GM21576 (cell line): ENCODE data around the gene MAN1B1.

Experiments
- ATAC-seq: cut with Tn5 transposase; IDR thresholded peaks from one replicate; pipeline ENCODE4 v1.9.1; 2021; ENCODE audit warnings: mild to moderate bottlenecking, moderate library complexity; ENCODE audit not compliant: unreplicated experiment

Gene MAN1B1

DNA sequence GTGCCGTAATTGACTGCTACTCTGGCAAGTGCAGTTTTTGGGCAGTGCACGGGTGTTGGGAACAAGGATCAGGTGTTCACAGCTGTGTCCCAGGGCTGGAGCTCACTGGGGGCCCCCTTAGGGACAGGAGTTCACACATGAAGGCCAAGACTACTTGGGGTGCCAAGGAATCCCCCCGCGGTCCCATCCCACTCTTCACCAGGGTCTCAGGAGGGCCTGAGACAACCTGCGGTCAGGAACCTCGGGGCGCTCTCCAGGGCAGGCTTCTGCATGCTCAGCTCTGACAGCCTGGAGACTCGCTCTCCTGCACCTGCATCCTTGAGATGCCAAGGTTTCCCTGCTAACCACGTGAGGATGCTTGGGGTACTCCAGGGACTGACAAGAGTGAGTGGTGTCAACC is 2.3 kb upstream of the MAN1B1 start:
- no peak for ATAC-seq

DNA sequence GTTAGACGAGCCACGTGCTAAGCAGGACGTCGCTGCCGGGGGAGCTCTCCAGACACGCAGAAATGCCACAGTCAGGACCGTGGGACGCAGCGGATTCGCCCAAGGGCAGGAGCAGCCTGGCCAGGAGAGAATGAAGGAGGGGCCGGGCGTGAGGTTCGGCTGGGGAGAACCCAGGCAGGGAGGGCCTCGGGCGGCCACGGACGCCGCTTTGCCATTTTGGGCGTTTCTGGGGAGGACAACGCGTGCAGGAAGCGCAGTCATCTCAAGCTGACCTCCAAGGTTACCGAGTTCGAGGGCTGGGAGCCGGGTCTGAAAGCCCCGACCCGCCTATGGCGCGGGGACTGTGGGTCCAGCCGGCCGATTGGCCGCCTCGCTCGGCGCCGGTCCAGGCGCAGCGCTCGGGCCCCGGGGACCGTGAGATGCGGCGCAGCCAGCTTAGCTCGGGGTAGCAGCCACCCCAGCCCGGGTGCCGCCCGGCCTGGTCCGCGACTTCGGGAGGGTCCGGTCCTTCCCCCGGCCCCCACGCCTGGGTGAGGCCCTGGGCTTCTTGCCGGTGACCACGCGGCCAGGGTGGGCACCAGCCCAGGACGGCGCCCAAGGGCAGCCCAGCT is 760 bp upstream of the MAN1B1 start:
- ATAC-seq, result peak; percentile 2

- ATAC-seq, result no peak
These were observed 682 bp downstream of the MAN1B1 start for GRCh38 chr9:137087409-137087925.

DNA sequence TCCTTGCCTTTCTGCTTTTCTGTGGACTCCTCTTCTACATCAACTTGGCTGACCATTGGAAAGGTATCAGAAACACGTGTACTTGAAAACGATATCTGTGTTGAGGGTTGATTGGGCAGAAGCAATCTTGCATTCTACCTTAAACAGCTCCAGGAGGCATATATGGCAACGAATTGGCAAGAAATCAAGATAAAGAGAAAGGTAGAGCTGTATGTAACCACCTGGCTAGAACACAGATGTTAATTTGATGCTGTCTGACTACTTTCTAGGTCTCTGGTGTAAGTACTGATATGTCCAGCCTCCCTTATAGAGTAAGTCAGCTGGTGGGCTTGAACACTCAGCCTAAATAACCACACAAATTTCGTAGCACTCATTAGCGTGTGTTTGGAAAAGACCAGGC is 1.3 kb downstream of the MAN1B1 start:
- ATAC-seq, result no peak

GRCh38 chr9:137089232-137089947 is 2.6 kb downstream of the MAN1B1 start:
- no peak for ATAC-seq

- peak; percentile 72 for ATAC-seq
These were observed 9.1 kb downstream of the MAN1B1 start for GRCh38 chr9:137095664-137096517.

DNA sequence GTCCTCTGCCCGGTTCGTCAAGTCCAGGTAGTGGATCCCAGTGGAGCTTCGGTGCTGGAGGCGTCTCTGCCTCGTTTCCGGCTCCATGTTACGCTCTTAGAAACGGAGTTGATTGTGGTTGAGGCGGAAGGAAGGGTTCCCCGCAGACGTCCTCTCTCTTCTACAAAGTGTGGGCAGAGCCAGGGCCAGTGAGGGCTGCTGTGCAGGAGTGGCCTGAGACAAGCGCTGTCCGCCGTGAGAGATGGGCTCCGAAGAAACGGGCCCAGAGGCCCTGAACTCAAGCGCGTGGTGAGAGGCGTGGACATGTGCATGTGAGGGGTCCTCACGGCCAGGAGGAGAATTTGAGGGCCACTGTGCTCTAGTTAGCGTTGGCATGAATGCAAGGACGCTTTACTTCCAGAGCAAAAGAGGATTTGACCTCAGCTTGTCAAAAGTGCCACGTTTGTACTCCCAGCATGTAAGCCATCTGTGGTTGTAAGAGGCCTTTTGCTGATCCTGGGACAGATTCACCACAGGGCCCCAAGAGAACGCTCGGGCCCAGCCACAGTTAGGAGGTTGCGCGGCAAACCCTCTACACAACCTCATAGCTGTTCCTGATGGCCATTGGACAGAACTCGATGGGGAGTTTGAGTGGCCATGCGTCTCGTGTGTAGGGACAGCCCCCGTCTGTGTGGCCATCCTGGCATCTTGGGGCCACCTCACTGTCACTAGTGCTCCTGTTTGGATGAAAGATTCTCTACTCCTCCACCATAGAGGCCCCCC is 10.2 kb downstream of the MAN1B1 start:
- ATAC-seq, result no peak

- no peak for ATAC-seq
These were observed 11.1 kb downstream of the MAN1B1 start for GRCh38 chr9:137097761-137098462.

- no peak for ATAC-seq
These were observed 12.4 kb downstream of the MAN1B1 start for GRCh38 chr9:137099231-137099630.

DNA sequence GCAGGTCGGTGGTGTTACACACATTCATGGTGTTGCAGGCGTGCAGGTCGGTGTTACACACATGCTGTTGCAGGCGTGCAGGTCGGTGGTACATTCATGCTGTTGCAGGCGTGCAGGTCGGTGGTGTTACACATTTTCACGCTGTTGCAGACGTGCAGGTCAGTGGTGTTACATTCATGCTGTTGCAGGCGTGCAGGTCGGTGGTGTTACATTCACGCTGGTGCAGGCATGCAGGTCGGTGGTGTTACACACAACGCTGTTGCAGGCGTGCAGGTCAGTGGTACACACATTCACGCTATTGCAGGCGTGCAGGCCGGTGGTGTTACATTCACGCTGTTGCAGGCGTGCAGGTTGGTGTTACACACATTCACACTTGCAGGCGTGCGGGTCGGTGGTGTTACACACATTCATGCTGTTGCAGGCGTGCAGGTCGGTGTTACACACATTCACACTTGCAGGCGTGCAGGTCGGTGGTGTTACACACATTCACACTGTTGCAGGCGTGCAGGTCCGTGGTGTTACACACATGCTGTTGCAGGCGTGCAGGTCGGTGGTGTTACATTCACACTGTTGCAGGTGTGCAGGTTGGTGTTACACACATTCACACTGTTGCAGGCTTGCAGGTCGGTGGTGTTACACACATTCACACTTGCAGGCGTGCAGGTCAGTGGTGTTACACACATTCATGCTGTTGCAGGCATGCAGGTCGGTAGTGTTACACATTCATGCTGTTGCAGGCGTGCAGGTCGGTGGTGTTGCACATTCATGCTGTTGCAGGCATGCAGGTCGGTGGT is 16.6 kb downstream of the MAN1B1 start:
- ATAC-seq, result no peak

DNA sequence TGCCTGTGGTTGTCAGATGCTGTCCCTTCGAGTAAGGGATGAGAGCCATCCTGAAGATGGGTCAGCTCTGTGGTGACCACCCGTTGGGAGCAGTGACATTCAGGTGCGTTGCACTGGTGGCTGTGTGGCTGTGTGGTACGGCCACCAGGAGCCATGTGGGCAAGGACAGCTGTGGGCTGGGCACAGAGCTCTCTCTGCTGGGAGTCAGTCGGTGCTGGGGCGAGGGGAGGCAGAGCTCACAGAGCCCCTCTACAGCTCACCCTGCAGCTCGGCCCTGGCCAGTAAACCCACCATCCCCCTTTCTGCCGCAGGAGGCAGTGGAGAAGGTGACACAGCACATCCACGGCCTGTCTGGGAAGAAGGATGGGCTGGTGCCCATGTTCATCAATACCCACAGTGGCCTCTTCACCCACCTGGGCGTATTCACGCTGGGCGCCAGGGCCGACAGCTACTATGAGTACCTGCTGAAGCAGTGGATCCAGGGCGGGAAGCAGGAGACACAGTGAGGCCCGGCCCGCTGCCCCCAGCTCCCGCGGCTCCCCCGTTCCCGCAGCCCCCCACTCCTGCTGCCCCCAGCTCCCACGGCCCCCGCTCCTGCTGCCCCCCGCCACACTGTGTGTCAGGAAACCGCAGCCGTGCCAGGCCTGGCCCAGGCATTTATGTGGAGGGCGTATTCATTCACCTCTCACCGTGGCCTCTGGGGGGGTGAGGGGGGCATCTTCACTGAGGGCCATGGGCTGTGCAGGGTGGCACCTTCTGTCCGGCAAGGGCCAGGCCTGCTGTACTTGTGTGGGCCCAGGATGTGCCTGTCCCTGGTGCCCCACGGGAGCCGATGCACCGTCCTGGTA is 19.3 kb downstream of the MAN1B1 start:
- ATAC-seq, result no peak

- ATAC-seq, result no peak
These were observed 20.0 kb downstream of the MAN1B1 start for GRCh38 chr9:137106662-137107250.

- no peak for ATAC-seq
These were observed 20.6 kb downstream of the MAN1B1 start for GRCh38 chr9:137107312-137107921.

DNA sequence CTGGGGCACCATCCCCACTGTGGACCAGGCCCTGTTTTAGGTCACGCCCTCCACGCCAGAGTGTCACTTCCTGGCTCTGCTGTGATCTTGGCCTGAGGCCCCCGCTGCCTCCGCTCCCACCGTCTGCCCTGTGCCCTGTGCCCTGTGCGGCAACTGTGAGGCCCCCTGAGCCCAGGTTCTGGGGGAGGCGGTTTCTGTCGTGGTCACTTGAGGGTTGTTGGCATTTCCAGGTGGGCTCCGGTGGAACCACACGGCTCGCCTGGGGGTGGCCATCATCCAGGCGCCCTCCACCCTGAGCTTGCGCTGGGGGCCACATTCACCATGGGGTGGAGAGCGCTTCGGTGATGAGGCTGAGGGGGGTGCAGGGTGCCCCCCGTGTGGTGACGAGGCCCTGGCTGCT is 21.2 kb downstream of the MAN1B1 start:
- no peak for ATAC-seq

- no peak for ATAC-seq
These were observed 21.9 kb downstream of the MAN1B1 start for GRCh38 chr9:137108608-137109249.

DNA sequence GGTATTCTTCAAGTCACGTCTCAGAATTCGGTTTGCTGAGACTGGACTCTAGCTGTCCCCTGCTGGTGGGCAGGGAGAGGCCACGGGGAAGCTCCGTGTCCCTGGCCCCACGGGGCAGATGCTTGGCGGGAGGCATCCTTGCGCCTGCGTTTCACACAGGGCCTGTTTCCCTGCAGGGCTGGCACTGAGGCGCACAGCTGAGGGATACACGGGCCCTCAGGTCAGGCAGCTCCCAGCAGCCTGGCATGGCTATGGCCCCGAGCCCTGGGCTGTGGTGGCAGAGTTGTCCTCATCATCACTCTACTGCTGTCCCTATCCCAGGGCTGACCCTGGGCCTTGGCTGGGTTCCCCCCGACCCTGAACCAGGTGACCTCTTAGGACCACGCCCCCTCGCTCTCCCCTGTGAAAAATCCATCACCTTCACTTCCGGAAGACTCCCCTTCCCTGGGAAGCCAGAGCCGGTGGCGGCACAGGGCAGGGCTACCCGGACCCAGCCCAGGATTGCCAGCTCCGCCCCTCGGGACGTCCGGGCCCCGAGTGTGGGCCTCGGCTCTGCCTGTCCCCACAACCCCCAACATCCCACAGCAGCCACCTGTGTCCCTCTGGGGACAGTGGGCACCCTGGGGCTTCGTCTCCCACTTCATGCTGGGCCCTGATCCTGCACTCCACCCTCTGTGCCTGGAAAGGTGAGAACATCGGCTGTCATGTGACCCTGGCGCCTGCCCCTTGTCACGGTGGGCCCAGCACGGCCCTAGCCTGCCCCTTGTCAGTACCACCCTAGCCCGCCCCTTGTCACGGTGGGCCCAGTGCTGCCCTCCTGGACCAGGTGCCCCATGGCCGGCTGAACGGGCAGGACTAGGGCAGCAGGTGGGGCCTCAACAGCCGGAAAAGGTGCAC is 22.7 kb downstream of the MAN1B1 start:
- no peak for ATAC-seq
